Amniotic stem cell (primary cell): ENCODE data around the gene FXYD6.

ENCODE experiments used
- DNase-seq: peaks from one replicate; lab custom pipeline; 2025; lab: John Stamatoyannopoulos, UW

The FXYD6 gene

DNA sequence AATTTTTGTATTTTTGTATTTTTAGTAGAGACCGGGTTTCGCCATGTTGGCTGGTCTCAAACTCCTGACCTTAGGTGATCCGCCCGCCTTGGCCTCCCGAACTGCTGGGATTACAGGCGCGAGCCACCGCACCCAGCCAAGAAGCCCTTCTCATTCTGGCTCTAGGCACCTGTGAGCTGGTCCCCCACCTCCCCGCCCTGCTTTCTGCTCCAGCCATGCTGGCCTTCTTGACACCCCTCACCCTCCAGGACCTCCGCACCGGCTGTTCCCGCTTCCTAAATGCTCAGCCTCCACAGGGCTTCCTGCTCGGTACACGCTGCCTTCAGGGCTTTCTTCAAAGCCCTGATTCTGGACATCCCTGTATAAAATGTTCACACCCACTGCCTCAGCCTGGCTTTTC lies 46.4 kb downstream of the FXYD6 start:
- DNase-seq, result no peak

DNA sequence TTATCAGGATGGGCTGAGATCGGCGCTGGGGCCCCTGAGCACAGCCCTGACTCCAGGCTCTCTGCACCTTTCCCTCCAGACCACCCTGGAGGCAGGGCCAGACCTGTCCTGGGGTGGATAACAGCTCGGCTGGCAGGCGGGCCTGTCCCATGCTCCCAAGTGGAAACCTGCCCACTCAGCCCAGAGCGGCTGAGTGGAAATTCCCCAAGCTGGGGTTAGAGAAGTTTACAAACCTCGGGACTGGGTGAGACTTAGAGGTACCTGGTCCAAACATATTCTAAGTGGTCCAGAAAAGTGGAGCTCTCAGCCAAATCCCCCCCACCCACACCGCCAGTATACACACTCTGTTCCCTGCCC lies 47.1 kb downstream of the FXYD6 start:
- no peak for DNase-seq

DNA sequence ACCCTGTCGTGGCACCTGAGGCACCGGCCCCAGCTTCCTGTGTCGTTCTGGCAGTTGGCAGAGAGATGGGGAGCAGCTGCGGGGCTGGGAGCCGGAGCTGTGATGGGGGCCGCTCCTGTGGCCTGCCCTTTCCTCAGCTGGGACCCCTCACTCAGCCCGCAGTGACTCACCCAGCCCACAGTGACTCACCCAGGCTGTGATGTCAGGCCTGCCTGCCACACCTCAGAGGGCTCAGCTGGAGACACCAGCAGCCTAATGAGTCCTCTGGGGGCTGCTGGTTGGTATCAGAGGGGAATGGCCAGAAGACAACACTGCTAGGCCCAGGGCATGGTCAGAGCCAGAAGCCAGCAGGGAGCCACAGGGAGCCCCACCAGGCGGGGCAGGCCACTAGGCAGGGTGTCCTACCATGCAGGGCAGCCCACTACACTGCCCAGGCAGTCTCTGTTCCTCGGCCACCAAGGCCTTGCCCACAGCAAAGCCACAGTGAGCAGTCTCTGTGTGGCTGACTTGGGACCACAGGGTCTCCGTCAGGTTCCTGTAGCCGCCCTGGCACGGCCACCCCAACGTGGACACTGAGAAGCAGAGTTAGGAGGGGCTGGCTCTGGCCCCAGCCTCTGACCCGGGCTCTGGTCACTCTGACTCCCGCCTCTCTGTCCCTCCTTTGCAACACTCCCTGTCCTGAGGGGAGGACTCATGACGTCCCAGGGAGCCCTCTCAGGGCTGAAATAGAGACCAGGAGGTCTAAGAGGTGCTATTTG lies 47.7 kb downstream of the FXYD6 start:
- DNase-seq, result no peak

DNA sequence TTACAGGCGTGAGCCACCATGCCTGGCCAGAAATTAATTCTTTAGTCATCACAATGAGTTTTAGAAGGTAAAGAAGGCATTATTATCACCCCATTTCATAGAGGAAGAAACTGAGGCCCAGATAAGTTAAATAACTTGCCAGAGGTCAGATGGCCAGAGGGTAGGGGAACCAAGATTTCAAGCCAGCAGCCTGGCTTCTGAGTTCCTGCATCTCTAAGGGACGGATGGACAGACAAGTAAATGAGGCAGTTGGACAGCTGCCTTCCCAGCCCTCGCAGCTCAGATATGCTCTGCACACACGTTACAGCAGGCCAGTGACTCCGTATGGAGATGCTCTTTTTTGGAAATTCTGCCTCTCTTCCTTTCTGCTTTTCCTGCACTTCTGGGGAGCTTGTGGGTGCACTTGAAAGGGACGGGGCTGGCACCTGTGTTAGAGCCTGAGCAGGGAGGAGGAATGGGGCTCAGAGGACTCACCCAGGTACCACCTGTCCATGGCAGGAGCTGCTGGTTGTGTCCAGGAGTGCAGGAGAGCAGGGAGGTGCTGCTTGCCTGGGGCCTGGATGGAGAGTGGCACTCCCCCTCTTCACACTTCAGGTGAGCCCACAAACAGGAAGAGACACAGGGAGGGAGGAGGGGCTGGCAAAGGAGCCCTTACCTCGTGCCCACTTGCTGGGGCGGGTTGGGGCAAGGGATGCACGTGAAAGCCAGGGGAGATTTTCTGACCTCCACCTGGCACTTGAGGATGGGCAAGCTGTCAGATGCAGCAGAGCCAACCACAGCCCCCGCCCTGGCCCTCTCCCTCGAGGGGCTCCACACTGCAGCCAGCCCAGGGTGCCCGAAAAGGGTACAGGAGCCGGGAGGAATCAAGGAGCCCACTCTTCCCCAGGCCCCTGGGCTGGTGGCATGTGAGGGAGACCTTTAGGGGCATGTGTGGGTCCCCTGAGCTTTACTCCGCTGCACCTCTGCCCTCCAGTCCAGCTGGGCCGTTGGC lies 48.6 kb downstream of the FXYD6 start:
- no peak for DNase-seq

DNA sequence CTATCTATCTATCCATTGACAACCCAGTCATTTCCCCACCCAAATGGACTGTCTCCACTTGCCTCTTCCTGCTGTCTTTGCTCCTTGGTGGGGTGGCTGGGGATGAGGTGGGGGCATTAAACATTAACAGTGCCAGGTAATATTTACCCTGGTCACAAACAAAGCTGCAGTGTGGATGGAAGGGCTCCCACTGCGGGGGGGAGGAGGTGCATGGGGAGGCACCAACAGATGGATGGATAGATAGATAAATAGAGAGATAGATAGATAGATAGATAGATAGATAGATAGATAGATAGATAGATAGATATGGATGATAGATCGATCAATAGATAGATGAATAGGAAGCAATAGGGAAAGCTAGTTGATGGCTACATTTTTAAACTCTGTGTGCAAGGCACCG lies 49.6 kb downstream of the FXYD6 start:
- no peak for DNase-seq

DNA sequence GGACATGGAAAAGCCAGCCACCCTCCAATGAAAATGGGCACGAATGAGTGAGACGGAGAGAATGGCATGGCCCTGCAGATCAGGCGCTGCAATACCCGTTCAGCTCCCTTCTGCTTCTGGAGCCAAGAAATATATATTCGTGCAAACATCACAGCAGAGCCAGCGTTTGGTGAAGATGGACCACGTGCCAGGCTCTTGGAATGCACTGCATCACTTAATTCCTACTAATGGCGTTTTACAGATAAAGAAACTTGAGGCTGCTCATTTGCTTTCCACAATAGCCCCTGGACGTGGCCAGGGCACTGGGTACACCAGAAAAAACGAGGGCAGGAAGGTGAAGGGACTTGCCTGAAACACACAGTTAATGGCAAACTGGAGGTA lies 50.3 kb downstream of the FXYD6 start:
- no peak for DNase-seq

DNA sequence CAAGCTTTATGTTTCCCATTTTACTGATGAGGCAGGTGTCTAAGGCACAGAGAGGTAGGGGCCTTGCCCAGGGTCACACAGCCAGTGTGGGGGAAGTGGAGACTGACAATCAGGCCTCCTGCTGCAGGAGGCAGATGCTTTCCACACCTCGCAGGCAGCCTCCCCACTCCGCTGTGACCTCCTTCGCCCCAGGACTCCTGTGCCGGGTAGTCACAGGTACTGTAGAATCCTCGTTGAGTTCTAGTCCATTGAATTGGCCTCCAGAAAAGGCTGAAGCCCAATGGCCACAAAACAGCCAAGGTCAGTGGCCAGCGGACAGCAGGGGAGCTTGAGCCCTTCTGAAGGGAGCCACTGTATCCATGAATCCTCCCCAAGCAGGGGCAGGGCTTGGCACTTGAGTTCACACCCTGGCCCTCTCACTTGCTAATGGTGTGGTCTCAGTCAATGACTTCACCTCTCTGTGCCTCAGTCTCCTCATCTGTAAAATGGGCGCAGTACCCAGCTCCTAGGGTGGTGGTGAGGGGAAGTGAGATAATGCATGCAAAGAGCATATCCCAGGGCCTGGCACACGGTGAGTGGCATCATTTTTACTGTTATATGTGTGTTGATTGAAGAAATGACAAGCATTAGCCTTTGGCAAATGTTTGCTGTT lies 50.8 kb downstream of the FXYD6 start:
- DNase-seq, result no peak

DNA sequence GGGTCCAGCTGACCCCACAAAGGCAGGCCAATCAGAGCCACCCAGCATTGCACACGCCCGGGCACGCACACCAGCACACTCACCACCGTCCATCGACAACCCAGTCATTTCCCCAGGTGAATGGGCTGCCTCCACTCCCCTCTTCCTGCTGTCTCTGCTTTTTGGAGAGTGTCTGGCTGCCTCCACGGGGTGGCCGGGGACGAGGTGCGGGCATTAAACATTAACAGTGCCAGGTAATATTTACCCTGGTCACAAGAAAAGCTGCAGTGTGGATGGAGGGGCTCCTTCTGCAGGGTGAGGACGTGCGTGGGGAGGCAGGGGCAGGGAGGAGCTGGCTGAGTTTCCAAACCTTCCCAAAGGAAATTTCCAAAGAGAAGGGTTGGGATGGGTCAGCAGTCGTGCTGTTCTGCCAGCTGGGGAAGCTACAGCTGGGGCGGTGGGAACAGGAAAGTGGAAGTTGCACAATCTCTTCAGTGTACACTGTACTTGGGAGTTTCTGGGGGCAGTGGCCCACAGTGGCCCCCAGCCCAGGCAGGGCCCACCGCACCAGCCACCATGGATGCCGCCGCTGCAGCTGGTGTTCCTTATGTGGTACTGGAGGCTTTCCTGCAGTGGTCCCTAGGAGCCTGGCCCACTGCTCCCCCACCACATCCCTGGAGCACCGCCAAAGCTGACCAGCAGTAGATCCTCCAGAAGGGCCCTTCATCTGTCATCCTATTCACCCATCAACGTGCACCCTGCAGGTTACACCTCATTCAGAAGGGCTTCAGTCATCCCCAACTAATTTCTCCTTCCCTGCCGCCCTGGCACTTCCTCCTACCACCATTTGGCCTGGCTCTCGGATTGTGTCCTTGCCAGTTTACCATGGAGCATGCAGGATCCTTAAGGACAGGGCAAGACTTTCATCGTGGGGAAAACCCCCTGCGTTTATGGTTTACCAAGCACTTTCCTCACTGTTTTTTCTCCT lies 51.6 kb downstream of the FXYD6 start, which contains the start of gene FXYD2:
Gene FXYD2 (minus strand): TSS at position 174 of the 967 bp plus-strand sequence. CDS start 66 bp downstream, at position 108.
- no peak for DNase-seq

DNA sequence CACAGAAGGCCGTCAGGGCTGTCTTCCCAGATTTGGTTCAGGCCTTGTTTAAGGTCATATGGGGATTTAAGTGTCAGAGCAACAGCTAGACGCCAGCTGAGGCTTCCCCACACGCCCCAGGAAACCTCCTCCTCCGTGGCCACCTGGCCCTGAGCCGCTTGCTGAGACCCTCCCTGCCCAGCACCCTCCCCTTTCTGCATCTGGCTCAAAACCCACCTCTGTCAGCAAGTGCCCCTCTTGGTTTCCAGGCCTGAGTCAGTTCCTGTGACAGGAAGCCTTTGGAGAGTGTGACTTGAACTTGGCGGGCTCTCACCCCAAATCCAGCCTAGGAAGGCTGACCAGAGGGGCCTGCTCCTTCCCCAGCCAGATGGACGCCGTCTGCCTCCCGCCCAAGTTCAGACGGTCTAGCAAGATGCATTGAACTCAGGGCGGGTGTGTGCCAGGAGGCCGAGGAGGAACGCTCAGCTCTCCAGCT lies 52.5 kb downstream of the FXYD6 start:
- DNase-seq, result no peak

DNA sequence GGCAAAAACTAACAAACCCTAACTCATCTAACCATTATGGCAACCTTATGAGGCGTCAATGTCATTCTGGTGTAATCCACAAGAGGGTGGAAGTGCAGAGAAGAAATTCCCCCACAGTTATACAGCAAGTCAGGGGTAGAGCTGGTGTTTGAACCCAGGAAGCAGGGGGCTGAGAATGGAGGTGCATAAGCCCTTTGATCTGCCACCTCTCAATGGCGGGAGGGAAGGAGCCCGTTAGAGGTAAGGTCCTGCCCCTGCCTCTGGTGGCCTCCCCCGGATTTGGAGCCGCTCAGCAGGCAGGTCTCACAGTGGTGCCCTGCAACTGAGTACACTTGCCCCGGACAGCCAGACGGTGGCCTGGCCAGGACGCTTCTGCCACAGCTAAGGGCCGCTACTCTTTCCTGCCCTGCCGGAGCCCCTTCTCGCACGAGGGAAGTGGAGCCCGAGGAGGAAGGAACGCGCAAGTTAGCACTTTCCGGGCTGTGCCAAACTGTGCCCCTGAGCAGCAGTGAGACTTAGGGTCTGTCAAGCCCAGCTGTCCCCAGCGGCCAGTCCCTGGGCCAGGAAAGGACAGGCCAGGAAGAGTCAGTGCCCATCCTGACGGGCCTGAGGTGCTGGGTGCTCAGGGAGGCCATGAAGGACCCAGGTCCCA lies 53.0 kb downstream of the FXYD6 start:
- DNase-seq, result no peak

DNA sequence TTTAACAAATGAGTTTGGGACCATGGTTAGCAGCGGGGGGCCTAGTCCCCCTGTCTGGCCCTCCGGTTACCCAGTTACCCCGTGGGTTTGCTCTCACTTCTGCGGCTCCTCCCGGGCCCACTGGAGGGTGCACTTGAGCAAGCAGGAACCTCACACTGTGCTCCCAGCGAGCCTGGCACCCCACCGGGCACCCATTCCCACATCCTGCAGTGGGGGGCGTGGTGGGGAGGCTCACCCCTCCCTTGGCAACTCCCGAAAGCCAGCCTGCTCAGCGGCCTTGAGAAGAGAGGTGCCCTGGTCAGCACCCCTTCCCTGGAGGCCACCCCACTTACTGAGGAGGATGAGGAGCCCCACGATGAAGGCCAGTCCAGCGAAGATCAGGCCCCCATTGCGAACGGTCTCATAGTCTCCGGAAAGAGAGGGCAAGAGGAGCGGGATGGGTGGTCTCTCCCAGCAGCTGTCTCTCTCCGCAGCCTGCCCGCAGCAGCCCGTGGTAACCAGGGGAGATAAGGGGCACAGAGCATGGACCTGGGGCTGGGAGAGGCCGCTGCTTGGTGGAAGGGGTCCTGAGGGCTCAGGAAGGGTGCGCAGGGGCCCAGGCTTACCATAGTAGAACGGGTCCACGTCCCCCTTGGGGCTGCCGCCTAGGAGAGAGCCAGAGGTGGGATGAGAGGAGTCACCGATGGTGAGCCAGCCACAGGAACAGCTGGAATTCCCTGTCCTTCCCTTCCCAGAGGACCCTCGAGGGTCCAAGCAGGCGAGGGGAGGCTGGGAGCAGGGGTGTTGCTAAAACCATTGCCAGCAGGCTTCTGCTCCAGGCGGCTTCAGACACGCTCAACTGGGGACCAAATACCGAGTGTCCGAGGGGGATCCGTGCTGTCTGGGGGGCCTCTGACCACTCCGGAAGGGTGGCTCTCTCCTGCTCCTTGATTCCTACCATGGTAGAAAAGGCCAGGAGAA lies 54.1 kb downstream of the FXYD6 start:
- DNase-seq, result no peak

DNA sequence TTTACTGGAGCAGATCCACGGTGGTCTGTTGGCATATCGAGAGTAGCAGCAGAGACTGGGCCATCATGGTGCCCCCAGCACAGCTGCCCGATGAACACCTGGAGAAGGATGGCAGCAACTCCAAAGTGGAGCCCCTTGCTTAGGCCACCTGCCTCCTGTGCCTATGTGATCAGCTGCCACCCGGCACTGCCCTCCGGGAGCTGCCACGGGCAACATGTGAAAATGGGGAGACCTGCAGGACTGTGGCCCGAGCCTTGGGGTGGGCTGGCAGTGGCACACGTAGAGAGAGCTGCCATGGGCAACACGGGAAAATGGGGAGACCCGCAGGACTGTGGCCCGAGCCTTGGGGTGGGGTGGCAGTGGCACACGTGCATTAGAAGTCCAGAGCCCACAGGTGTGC lies 55.0 kb downstream of the FXYD6 start:
- no peak for DNase-seq

DNA sequence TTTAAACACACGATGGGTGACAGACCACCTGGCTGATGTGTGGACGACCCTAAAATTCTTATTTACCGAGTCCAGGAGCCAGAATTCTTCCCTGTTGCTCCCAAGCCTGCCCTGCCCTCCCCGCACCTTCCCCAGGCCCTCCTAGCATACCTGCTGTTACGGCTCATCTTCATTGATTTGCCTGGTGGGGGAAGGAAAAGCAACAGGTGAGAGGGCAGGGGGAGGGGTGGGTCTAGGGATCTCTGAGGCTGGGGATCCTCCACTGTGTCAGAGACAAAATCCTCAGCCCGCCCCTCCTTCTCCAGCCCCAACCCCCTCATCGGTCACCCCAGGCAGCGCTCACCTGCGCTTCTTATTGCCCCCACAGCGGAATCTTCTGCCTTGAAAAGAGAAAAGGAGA lies 55.9 kb downstream of the FXYD6 start:
- no peak for DNase-seq

DNA sequence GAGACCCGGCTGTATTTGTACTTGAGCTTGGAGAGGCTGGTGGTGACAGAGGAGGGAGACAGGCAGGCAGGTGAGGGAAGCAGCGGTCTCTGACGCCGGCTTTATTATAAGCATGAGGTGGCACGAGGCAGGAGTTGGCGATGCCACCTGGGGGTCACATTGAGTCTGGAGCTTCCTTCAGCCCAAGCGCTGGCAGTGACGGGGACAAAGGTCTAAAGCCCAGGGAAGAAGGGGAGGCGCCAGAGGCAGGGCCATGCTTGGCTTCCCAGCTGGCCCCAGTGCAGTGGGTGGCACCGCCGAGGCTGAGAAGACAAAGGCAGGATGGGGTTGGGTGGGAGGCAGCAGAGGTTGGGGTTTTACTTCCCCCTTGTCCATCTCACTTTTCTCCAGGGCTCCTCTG lies 56.4 kb downstream of the FXYD6 start:
- no peak for DNase-seq

DNA sequence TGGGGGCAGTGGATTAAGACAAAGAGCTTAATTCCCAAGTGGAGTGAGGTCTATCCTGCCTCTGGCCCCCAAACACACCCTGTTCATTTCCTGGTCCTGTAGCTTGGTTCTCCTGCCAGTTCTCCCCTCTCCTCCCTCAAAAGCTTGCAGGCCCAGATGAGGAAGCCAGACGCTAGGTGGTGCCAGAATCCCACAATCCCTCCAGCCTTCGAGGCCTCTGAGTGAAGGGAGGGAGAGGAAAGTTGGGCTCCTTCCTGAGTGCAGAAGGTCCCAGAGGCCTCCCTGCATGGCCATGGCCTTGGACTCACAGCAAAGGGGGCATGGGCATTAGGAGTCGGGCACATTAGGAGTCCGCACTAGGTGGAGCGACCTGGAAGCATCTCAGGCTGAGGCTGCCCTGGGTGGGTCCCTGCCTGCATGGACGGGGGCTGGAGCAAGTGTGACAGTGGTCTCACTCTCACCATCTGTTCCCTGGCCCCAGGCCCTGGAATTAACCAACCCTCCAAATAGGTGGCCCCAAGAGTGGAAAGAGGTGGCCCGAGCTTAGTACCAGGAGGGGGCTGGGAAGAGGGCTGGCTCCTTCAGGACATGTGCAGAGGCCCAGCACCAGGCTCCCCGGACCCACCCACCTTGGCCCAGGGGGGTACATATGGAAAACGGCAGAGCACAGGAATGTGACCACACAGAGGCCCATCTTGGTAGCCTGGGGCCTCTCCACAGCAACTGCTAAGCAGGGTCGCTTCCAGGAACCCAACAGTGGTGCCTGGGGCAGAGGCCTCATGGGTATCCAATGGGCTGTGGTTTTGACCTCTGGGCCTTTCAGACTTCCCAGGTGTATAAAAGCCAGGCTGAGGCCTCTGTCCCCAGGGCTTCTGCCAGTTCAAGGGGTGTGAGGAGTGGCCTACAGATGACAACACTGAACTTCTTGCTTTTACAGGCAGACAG lies 57.1 kb downstream of the FXYD6 start:
- DNase-seq, result no peak

DNA sequence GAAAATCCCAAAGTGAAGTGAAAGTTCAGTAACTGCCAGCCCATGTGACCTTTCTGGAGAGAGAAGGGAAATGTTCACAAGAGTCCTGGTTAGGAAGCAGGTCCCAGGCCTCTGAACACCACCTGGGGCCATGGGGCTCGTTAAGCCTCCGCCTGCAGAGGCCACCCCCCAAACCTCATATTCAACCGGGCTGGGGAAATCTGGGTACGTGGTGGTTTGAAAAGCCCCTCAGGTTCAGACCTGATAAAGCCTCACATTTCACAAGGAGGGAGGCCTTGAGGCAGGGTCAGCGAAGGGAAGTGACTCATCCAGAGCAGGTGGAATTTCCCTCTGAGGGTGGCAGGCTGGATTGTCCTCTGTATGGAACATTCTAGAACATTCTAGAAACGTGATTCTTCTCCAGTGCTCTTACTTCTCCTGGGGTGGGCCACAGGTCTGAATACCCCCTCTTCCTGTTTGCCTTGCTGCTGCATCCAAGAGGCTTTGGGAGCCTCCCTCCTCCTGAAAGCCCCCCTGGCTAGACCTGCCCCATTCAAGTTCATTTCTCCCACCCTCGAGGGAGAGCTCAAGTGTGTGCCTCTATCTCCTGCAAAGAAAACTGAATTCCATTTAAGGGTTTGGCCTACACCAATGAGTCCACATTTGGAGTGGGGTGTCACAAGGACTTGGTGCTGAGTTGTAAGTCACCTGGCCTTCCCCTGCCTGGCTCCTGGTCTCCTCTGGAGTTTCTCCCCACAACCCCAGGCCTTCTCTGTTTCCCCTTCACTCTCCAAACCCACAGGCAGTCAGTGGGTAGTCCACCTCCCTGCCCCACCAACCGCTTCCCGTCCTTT lies 58.2 kb downstream of the FXYD6 start:
- DNase-seq, result no peak

DNA sequence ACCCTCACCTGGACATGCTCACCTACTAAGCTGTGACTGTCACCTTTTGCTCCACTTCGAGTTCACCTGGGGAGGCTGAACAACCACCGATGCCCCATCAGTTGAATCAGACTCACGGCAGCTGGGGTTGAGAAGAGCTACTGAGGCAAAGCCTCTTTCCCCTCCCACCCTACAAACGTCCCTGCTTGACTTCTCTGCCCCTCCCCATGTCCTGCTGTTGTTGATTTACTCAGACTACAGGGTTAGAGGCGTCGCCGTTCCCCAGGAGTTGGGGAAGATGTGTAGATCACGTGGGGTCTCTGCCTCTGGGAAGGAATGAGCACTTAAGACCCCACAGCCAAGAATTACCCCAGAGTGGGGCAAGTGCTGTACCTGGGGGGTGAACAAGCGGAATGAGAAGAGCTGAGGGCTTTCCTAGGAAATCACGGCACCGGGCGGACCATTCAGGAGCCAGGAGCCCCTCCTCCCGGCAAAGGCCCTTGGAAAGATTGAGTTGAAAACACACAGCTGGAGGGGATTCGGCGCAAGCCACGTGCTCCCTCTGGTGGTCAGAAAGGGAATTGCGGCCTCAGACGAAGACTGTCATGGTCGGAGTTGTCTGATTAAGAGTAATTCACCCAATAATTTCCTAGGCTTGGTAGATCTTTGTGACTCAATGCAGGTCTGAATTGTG lies 59.0 kb downstream of the FXYD6 start:
- DNase-seq, result peak; percentile 38
